GOT3 (cell line): Measurements from ENCODE around the gene LRRTM4.
"Not testable (repeated sequence)": the region's sequence is repeated elsewhere in the genome, so short reads cannot be mapped to it uniquely, and the experiment has no call there.

Source experiments
- DNase-seq: peaks from one replicate; lab custom pipeline; 2025; ENCODE audit warnings: mixed read lengths; lab: John Stamatoyannopoulos, UW

LRRTM4 gene

GRCh38 chr2:77314721-77315120 lies 207.5 kb downstream of the LRRTM4 start:
- no peak for DNase-seq

GRCh38 chr2:77310416-77310815 lies 211.8 kb downstream of the LRRTM4 start:
- no peak for DNase-seq

- DNase-seq, result no peak
Measured at GRCh38 chr2:77309725-77310124, 212.5 kb downstream of the LRRTM4 start.

GRCh38 chr2:77301441-77301840 lies 220.7 kb downstream of the LRRTM4 start:
- no peak for DNase-seq

GRCh38 chr2:77296791-77297190 lies 225.4 kb downstream of the LRRTM4 start:
- DNase-seq, result no peak

- DNase-seq, result no peak
Measured at GRCh38 chr2:77294474-77294873, 227.7 kb downstream of the LRRTM4 start.

GRCh38 chr2:77284353-77284752 lies 237.8 kb downstream of the LRRTM4 start:
- DNase-seq, result no peak

- no peak for DNase-seq
Measured at GRCh38 chr2:77271262-77271661, 250.9 kb downstream of the LRRTM4 start.

- no peak for DNase-seq
Measured at GRCh38 chr2:77270433-77270832, 251.7 kb downstream of the LRRTM4 start.

- no peak for DNase-seq
Measured at GRCh38 chr2:77268626-77269025, 253.6 kb downstream of the LRRTM4 start.

GRCh38 chr2:77232909-77233425 lies 289.2 kb downstream of the LRRTM4 start:
- no peak for DNase-seq

- no peak for DNase-seq
Measured at GRCh38 chr2:77228391-77228790, 293.8 kb downstream of the LRRTM4 start.

GRCh38 chr2:77210725-77211124 lies 311.5 kb downstream of the LRRTM4 start:
- no peak for DNase-seq

GRCh38 chr2:77207331-77207730 lies 314.8 kb downstream of the LRRTM4 start:
- DNase-seq, result no peak

GRCh38 chr2:77201755-77202154 lies 320.4 kb downstream of the LRRTM4 start:
- DNase-seq, result no peak

- no peak for DNase-seq
Measured at GRCh38 chr2:77199411-77199810, 322.8 kb downstream of the LRRTM4 start.

- DNase-seq, result no peak
Measured at GRCh38 chr2:77193858-77194448, 328.2 kb downstream of the LRRTM4 start.

- DNase-seq, result no peak
Measured at GRCh38 chr2:77192811-77193289, 329.3 kb downstream of the LRRTM4 start.

- no peak for DNase-seq
Measured at GRCh38 chr2:77191665-77192064, 330.5 kb downstream of the LRRTM4 start.

GRCh38 chr2:77190721-77191346 lies 331.3 kb downstream of the LRRTM4 start:
- DNase-seq, result no peak

- no peak for DNase-seq
Measured at GRCh38 chr2:77185052-77185451, 337.1 kb downstream of the LRRTM4 start.

- DNase-seq, result no peak
Measured at GRCh38 chr2:77179297-77179696, 342.9 kb downstream of the LRRTM4 start.

- not testable (repeated sequence) for DNase-seq
Measured at GRCh38 chr2:77175266-77175780, 346.9 kb downstream of the LRRTM4 start.
